NCI-H2107 (cell line): ENCODE data around the gene FAM43A.

Experiments
- DNase-seq: peaks from one replicate; lab custom pipeline; 2025; lab: John Stamatoyannopoulos, UW

FAM43A gene

GRCh38 chr3:194685718-194686413 lies at the start of gene FAM43A:
Gene FAM43A, plus strand, starts transcription at chr3:194685883. Its CDS starts 944 bp downstream, at chr3:194686827.
- peak; percentile 77 for DNase-seq

- no peak for DNase-seq
Measured at GRCh38 chr3:194637066-194637465, 48.6 kb upstream of the FAM43A start.

- DNase-seq: no peak
Measured at GRCh38 chr3:194637541-194638400, 47.9 kb upstream of the FAM43A start.

GRCh38 chr3:194638991-194639605 lies 46.6 kb upstream of the FAM43A start:
- DNase-seq: no peak

- no peak for DNase-seq
Measured at GRCh38 chr3:194640829-194641228, 44.9 kb upstream of the FAM43A start.

- DNase-seq: no peak
Measured at GRCh38 chr3:194642769-194643168, 42.9 kb upstream of the FAM43A start.

DNA sequence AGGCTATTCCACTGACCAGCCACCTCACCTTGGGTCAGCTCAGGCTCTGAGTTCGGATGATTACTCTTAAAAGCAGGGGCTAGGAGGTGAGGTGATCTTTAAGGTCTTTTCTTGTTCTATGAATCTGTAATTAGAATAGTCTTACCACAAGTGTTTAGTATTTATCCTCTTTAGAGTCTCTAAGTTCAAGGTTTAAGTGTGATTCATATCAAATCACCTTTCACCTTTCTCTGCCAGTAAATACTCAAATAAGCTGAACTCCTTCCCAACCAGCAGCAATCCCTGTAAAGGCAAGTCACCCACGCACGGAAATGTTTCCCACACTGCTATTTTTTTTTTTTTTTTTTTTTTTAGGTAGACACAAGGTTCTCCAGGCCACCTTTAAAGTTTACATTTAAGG lies 37.9 kb upstream of the FAM43A start:
- DNase-seq: no peak

DNA sequence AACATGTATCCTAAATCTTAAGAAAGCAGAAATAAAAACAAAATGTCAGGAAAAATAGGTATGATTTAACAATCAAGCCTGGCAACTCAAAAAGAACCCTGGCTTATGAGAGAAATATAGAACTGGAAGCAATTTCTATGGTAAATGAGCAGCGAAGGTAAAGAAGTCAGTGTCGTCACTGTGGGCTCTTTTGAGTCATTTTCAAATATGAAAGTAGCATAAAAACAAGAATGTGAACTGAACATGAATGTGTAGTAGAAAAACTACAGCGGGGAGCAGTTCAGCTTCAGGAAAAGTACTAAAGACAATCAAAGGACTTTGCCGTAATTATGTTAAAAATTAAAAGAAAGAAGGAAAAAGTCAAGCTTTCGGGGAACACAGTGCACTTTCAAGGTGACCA lies 31.2 kb upstream of the FAM43A start:
- DNase-seq: no peak

GRCh38 chr3:194657439-194657838 lies 28.2 kb upstream of the FAM43A start:
- no peak for DNase-seq

DNA sequence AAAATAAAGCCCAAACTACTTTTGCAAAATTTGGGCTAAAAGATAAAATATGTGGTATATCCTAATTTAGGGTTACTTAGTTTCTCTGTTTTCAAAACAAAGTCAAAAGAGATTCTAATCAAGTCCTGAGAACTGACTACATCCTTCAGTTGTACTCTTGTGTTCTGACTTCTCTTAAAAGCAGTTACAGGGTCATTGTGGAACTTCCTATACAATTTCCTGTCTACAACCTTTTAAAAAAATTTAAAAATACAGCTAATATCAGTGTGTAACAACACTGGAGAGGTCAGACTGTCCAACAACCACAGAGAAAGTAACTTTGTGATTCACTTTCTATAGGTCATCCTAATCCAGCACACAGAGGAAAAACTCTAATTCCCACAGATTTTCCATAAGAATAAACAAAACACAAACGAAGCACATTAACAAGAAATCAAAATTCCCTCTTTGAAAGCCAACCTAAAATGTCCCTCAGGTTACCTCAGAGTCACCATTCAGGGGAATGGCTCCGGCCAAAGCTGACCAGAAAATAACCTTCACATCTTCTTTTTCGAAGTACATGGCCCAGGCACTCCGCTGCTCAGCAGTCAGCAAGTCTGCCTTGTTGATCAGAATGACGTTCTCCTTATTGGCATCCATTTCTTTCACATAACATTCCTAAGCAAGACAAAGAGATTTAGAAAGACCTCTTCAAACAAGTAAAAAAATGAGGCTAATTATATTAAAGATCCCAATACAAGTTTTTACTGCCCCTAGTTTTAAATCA lies 27.0 kb upstream of the FAM43A start:
- DNase-seq: no peak

GRCh38 chr3:194659778-194660177 lies 25.9 kb upstream of the FAM43A start:
- no peak for DNase-seq

DNA sequence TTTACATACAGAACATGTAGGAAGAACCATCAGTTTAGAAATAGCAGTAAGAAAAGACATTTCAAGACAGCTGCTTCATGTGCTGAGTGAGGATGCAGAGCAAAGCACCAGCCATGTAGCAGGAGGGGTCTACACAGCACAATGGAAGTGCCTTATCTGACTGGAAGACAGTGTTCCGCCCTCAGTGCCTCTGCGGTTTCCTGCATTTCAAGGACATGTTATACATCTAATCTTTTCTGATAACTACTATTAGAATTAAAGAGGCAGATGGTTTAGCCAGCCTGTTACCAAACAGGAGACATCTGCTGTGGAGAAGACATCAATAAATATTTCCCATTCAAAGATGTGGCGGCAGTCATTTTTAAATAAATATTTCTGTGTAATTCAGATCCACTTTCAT lies 24.3 kb upstream of the FAM43A start:
- no peak for DNase-seq

GRCh38 chr3:194661946-194662345 lies 23.7 kb upstream of the FAM43A start:
- no peak for DNase-seq

DNA sequence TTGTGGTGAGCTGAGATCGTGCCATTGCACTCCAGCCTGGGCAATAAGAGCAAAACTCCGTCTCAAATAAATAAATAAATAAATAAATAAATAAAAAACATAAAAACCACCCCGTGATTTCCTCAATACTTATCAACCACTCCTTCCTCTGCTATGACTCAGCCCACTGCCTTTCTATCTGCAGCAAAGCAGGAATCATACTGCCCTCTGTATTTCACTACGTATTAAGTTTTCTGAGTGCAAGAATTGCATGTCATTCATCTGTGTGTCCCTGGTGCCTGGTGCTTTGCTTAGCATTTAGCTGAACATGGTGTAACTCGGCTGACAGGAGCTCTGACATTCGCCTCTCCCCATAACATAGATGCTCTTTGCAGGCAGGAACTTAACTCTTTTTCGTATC lies 20.8 kb upstream of the FAM43A start:
- no peak for DNase-seq

DNA sequence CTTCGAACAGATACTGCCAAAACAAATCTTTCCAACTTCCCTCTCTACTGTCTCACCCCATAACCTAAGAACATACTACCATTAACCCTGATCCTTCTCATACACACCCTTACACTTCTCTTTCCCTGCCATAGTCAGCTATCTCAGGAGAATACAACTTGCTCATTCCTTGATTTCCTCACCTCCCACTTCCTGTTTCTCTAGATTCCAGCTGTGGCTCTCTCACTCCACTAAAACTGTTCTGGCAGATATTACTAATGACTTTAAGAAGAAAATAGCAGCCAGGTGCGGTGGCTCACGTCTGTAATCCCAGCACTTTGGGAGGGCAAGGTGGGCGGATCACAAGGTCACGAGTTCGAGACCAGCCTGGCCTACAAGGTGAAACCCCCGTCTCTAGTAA lies 18.3 kb upstream of the FAM43A start:
- DNase-seq: no peak

DNA sequence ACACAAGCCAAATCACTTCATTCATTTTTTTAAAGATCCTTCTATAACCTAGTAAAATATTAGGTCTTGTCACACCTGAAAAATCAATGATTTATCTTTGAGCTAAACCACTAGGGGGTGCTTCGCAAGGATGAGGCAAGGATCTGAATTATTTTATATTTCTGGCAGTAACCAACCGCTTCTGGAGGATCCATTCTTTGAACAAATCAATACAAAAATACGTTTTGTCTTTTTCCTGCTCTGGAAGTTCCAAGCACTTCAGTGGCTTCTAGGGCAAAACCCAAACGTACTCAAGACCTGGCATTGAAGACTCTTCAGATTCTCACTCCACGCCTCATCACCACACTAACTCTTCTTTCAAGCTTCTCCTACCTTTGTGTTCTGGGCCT lies 14.2 kb upstream of the FAM43A start:
- DNase-seq: no peak

DNA sequence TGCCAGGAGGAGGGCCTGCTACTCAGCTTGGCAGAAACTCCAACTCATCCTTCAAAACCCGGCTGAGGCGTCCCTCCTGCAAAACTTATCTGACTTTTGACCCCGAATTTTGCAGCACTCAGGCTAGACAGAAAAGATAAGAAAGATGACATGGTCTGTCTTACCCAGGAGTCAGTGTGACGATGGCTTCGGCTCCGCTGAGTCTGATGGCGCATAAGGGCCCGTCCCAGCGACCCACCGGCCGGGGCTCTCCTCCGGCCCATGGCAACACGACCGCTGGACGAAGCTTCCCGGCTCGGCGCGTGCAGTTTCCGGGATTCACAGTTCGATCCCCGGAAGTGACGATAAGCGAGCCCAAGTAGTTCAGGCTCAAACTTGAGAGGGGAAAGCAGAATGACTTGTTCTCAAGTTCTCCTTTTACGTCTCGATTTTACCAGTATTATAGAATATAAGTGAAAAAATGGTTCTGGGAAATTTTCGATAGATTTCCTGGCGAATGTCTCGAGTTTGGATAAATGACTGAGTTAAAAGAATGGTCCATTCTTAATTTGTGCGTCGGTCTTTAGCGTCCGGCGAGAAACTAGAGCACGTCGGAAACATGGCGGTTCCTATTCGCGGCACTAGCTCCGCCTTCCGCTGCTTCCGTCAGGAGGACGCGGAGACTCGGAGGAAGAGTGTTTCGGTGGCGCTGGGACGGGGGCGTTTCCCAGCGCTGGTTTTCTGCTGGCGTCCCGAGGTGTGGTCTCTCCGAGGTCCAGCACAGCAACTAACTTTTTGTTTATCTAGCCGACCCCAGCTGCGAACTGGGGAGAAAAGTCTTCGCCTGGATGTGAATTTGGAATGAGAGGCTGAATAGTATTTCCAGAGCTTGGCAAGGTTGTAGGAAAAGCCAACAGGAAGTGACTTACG lies 13.5 kb upstream of the FAM43A start, which contains the start of gene LSG1:
TSS of gene LSG1 (minus strand) at position 292 of the 909 bp plus-strand sequence. CDS start at position 263, 29 bp downstream.
- DNase-seq: peak; percentile 98

DNA sequence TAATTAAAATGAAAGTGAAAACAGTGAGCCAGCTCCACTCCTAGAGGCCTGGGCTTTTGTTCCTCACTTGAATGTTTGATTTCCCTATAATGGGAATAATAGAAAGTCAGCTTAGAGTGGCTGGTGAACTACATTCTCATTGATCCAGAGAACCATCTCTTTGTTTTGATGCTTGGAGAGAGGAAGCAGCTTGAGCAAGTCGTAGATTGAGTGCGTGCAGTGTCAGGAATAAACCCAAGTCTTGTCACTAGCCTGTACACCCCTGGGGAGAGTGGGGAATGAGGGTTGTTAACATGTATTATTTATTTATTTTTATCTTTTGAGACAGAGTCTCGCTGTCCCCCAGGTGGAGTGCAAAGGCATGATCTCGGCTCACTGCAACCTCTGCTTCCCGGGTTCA lies 12.8 kb upstream of the FAM43A start:
- DNase-seq: no peak

DNA sequence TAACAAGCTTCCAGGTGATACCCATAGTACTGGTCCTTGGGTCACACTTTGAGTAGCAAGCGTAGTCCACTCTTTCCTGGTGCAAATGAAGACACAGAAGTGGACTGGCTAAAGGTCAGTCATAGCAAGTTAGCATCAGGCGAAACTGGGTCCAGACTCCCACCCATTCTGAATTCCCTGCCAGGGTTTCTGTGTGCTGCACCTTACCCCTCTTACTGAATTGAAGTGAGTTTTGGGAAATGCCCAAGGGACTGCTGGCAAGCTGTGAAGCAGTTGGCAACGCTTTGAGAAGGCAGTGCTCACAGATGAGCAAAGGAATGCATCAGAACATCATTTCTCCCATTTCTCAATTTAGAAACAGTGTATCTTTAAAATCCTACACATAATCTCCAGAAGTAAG lies 11.9 kb upstream of the FAM43A start:
- no peak for DNase-seq

GRCh38 chr3:194675081-194675640 lies 10.5 kb upstream of the FAM43A start:
- DNase-seq: no peak

DNA sequence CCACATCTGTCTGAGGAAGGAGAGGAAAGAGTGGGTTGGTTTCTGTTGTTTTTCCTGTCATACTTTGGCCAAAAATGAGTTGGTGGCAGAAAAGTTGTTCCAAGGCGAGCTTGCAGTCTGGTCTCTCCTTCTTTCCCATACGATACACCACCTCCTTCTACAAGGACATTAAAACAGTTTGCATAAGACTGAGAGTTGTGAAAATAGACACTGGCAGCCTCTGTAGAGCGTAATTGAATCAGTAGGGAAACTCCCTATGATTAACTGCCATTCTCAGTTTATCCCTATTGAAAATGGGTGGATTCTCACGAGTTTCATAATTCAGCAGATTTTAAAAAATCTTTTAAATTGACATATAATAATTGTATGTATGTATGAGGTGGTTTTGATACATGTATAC lies 10.0 kb upstream of the FAM43A start:
- no peak for DNase-seq
